ENCODE data around the gene WSCD2.

WSCD2 gene

GRCh38 chr12:108260039-108260438, 131.0 kb downstream of the WSCD2 start:
- DNase-seq (ENCODE audit: low read depth in 2 of 3, low spot score in 2 of 3), result no peak

GRCh38 chr12:108260969-108261368, 131.9 kb downstream of the WSCD2 start:
- DNase-seq (ENCODE audit: low read depth in 2 of 3, low spot score in 2 of 3), result no peak

DNA sequence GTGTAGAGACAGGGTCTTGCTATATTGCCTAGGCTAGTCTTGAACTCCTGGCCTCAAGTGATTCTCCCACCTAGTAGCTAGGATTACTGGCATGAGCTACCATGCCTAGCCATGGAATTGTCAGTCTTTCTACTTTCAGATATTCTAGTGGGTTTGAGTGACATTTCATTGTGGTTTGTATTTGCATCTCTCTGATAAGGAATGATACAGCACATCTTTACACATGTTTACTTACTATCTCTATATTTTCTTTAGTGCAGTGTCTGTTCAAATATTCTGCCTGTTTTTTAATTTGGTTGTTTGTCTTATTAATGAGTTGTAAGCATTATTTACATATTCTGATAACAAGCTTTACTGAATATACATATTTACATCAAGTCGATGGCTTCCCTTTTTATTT, 136.4 kb downstream of the WSCD2 start:
- DNase-seq (ENCODE audit: low read depth in 2 of 3, low spot score in 2 of 3), result no peak

GRCh38 chr12:108266131-108266530, 137.0 kb downstream of the WSCD2 start:
- DNase-seq (ENCODE audit: low read depth in 2 of 3, low spot score in 2 of 3), result no peak

- DNase-seq (ENCODE audit: low read depth in 2 of 3, low spot score in 2 of 3), result no peak
Measured at GRCh38 chr12:108267450-108267849, 138.4 kb downstream of the WSCD2 start.

DNA sequence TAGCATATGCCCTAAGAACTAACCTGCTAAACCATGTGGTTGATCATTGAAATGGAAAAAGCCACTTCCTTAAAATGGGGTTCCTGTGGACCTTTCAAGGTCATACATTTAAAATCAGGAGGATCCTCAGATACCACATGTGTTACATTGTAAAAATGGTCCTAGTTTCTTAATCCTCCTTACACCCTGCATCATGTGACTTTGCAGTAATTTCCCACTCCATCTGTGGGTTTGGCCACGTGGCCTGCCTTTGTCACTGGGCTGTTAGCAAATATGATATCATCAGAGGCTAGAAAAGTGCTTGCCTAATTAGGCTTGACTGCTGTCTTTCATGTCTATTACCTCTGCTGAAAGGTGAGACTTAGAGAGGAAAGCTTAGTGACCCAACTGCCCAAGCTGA, 139.3 kb downstream of the WSCD2 start:
- no peak for DNase-seq (ENCODE audit: low read depth in 2 of 3, low spot score in 2 of 3)

- DNase-seq (ENCODE audit: low read depth in 2 of 3, low spot score in 2 of 3), result no peak
Measured at GRCh38 chr12:108269224-108269623, 140.1 kb downstream of the WSCD2 start.

DNA sequence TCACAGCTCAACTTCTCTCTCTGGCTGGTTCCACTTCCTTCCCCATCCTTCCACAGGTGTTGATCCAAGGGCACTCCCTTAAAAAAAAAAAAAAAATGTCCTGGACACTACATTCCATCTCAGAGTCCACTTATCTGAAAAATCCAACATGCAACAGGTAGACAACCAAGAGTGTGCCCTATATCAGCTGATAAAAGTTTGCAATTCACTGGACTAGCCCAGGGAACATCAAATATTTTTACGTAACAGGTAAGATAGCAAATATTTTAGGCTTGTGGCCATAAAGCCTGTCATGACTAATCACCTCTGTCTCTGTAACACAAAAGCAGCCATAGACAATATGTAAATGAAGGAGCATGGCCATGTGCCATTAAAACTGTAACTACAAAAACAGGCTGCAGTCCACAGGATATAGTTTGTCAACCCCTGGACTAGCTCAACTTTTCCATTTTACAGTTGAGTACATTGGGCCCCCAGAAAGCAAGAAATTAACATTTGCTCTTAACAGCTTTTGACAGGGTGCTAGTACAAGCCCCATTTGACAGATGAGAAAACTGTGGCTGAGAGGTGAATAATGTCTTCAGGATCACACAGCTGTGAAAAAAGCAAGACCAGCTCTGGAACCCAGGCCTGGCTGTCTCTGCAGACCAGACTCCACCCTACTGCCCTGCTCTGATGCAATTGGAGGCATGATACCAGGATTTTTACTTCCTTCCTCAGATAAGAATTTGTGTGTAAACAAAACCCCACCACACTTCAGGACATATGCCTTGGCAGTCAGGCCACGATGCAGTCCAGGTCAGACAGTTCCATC, 141.2 kb downstream of the WSCD2 start:
- no peak for DNase-seq (ENCODE audit: low read depth in 2 of 3, low spot score in 2 of 3)

GRCh38 chr12:108270849-108271143, 141.7 kb downstream of the WSCD2 start:
- DNase-seq (ENCODE audit: low read depth in 2 of 3, low spot score in 2 of 3), result no peak

GRCh38 chr12:108271951-108272872, 143.1 kb downstream of the WSCD2 start:
- DNase-seq (ENCODE audit: low read depth in 2 of 3, low spot score in 2 of 3), result no peak

- DNase-seq (ENCODE audit: low read depth in 2 of 3, low spot score in 2 of 3), result no peak
Measured at GRCh38 chr12:108273217-108273616, 144.1 kb downstream of the WSCD2 start.

- DNase-seq (ENCODE audit: low read depth in 2 of 3, low spot score in 2 of 3), result no peak
Measured at GRCh38 chr12:108277613-108278012, 148.5 kb downstream of the WSCD2 start.

- DNase-seq (ENCODE audit: low read depth in 2 of 3, low spot score in 2 of 3), result no peak
Measured at GRCh38 chr12:108282160-108282559, 153.1 kb downstream of the WSCD2 start.

DNA sequence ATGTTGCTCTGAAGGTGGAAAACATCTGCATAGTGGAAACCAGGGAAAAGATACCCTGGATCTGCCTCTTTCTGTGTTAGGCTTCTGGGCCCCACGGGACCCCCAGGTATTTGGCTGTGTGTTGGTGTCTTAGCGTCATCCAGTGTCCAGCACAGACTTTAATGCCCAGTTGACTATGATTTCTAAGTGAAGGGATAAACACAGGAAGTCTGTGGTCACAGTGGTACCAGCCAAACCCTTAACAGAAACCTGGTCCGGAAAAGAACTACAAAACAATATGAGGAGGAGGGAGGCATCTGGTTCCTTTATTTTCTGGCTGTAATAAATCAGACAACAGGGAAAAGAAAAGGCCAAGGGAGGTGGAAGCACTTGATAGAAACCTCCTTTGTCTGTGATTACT, 153.6 kb downstream of the WSCD2 start:
- no peak for DNase-seq (ENCODE audit: low read depth in 2 of 3, low spot score in 2 of 3)

- no peak for DNase-seq (ENCODE audit: low read depth in 2 of 3, low spot score in 2 of 3)
Measured at GRCh38 chr12:108284163-108284562, 155.1 kb downstream of the WSCD2 start.

DNA sequence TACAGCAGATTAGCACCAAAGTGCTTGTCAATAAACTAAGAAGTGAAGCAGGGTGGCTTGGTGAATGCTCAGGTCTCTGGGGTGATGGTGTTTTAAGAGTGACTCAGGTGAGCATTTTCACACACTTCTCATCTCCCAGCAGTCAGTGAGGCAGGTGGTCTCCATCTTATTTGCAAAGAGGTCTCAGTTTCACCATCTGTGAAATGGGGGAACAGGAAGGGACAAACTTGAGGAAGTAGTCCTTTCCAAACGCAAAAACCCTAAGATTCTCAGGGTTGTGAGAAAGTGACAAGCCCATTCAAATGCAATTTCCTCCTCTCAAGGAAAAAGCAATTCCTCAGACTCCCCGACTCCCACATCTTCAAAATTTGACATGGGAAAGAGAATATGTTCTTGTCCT, 155.9 kb downstream of the WSCD2 start:
- DNase-seq (ENCODE audit: low read depth in 2 of 3, low spot score in 2 of 3), result no peak

- no peak for DNase-seq (ENCODE audit: low read depth in 2 of 3, low spot score in 2 of 3)
Measured at GRCh38 chr12:108287227-108287626, 158.1 kb downstream of the WSCD2 start.

- no peak for DNase-seq (ENCODE audit: low read depth in 2 of 3, low spot score in 2 of 3)
Measured at GRCh38 chr12:108289350-108290161, 160.5 kb downstream of the WSCD2 start.

- no peak for DNase-seq (ENCODE audit: low read depth in 2 of 3, low spot score in 2 of 3)
Measured at GRCh38 chr12:108295641-108296040, 166.6 kb downstream of the WSCD2 start.

GRCh38 chr12:108296945-108297344, 167.9 kb downstream of the WSCD2 start:
- no peak for DNase-seq (ENCODE audit: low read depth in 2 of 3, low spot score in 2 of 3)

DNA sequence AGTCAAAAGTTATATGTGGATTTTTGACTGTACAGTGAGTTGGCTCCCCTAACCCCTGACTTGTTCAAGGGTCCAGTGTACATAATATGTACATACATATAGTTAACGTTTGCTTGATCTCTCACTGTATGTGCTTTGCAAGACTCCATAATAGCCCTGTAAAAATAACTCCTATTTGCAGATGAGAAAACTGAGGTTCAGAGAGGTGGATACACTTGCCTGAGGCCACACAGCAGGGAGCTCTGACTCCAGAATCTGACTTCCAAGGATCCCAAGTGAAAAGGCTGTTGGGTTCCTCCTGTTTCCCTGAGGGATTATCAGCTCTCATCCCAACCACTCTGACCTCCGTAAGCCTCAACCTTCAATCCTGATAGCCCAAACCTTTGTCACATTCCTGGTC, 168.3 kb downstream of the WSCD2 start:
- DNase-seq (ENCODE audit: low read depth in 2 of 3, low spot score in 2 of 3), result no peak
